Measurements from ENCODE around the gene AATF.

AATF gene

DNA sequence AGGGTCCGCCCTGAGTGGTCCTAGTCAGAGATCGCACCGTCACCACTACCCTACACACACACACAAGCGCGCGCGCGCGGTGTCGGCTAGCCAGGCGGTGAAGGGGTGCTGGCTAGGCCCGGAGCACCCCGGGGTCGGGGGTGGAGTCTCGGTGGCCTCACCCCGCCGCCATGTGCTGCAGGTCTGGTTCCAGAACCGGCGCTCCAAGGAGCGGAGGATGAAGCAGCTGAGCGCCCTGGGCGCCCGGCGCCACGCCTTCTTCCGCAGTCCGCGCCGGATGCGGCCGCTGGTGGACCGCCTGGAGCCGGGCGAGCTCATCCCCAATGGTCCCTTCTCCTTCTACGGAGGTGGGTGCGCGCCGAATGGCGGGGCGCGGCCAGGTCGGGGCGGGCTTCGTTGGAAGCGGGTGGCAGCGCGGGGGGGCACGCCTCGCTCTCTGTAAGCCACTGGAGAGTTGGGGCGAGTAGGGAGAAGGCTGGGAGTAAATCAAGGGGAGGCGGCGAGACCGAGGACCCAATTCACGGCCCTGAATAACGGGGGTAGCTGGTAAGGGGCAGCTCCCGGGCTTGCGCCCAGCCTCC, 6.6 kb upstream of the AATF start:
- DNase-seq, result peak in 1 of 3 donors; percentile 64

DNA sequence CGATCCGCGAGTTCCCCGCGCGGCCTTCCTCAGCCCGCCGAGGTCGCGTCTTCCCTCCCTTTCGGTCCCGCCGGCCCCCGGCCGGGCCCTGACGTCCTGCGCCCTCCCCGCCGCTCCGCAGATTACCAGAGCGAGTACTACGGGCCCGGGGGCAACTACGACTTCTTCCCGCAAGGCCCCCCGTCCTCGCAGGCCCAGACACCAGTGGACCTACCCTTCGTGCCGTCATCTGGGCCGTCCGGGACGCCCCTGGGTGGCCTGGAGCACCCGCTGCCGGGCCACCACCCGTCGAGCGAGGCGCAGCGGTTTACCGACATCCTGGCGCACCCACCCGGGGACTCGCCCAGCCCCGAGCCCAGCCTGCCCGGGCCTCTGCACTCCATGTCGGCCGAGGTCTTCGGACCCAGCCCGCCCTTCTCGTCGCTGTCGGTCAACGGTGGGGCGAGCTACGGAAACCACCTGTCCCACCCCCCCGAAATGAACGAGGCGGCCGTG, 6.1 kb upstream of the AATF start:
- no peak for DNase-seq

DNA sequence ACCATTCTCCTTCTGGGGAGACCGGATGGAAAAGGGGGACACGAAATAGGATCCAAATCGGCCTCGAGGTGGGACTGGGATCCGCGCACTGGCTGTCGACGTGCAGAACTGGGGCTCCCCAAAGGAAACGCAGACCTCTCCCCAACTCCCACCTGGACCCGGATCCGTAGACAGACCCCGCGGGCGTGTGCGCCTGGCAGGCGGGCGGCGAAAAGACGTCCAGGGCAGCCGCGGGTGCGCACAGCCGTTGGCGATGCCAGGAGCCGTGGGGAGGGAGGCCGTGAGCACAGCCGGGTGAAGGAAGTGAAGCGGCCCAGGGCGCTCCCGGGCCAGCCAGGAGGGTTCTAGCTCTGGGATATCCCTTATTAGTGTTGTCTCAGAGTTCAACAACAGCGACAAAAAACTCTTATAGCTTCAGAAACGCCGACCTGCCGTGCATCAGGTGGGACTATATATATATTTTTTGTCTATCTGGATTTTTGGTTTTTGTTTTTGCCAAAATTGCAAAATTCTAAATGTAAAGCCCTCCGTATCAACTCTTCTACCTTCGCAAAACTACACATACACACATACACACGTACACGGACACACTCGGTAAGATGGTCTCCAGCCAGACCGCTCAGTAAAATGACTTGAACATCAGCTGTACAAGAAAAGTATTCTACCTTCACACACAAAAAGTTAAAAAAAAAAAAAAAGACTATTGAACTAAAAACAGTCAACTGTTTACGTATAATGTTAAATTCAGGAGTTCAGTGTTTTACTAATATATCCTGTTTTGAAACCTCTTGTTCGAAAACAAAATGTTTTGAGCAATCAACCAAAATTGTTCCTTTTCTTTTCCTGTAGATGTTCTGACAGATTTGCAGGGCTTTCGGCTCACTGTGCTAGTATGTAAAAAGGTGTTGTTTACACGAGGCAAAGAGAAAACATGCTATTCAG, 5.2 kb upstream of the AATF start:
- peak in 1 of 3 donors; percentile 47 for DNase-seq

DNA sequence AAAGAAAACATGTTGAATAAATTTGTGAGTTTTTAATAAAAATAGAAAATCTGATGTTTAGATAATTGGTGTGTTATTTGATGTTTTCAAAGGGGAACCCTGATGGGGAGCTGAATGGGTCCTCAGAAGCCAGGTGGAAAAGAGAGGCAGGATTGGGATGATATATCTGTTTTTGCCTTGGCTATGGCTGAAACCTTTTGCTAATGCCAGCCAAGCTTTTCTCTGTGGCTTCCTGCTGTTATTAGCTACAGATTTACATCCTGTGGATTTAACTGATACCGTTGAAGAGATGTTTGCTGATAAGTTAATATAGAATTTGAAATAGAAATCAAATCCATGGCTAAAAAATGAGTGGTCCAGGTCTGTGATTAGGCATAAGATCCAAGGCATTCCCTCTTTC, 4.2 kb upstream of the AATF start:
- DNase-seq, result no peak

DNA sequence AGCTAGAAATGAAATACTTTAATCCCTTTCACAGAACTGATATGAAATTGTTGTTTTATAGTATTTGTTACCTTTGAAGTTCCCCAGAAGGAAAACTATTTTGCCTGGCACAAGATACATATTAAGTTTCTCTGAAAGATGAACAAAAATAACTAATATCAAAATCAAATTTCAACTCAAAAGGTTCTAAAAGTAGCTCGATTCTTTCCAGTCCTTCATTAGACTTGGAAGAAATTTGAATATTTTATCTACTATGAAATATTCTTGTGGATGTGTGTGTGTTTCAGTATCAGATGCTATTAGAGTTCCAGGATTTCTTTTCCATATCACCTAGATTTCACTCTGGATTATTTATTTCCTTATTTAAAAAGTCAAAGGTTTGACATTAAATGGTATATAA, 3.6 kb upstream of the AATF start:
- no peak for DNase-seq

DNA sequence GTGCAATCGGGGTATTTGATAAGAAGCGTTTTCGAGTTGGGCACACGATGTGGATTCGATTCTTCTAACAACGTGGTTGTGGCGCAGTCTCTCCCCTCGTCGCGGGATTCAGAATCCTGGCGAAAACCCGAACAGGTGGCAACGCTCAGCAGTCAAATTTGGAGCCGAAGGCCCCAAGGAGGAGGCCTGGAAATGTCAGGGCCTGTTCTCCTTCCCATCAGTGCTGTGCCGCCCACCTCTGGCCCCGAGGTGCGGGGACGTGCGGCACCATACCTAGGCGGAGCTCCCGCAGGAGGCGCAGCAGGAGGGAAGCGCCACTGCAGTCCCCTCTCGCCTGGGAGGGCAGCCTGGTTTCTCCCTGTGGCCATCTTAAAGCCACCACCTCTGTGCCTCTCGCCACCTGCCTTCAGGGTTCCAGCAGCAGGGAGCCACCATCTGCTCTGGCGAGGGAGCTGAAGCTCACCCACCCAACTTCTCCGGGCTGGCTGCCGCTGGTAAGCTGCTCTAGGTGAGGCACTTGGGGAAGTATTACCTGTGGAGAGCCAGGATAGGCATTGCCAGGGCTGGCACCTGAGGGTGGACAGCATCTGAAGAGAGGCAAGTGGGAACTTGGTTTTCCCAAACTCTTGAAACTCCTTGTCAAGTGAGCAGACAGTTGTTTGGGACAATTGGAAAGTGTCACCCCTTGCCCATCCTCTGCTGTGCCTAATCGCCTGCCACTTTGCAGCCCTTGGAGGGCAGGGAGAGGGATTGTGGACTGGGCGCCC, 2.6 kb upstream of the AATF start:
- no peak for DNase-seq

DNA sequence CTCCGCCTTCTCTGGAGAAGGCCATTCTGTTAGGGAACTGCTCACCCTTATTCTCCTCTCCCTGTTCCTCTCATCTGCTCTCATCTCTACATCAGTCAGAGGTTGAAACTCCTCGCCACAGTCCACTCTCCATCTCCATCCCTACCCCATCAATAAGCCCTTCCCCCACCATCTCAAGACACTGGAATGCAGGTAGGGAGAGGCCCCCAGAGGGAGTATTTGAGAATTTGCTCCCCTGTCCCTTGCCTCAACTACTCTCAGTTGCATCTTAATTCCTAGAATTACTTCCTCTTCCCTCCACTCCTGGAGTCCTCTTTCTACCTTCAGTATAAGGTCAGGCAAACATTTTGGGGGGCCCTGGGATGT, 2.0 kb upstream of the AATF start:
- DNase-seq, result no peak

DNA sequence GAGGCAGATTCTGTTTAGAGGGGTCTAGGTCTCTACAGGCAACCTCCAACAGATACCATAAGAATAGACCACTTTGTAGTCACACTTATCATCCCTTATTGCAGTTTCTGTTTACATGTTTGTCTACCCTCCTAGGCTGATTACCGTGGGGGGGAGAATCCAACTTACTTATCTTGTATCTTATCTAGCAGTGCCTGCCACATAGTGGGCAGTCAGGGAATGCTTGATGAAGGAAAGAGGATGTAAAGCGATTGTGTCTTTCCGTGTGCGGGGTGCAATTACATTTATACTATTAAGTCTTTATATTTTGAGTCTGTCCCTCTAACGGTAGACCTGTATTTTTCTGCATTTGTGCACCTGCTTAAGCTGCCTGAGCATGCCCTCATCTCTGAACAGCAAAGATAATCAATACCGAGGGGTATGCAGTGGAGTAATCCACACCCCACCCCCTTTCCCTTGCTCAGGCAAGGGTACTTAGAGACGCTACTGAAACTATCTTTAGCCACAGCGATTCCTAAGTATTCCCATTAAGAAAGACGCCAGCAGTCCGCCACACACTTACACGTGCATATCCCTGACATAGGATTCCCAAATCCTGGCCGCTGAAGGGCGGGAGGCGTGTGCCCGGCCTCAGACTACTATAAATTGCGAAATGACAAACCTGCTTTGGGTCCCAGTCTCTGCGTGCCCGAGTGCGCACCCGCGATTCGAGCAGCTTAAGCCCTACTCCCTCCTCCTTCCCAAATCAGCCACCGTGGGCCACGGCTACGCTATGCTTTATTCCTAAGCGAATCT, 635 bp upstream of the AATF start:
- DNase-seq, result no peak

DNA sequence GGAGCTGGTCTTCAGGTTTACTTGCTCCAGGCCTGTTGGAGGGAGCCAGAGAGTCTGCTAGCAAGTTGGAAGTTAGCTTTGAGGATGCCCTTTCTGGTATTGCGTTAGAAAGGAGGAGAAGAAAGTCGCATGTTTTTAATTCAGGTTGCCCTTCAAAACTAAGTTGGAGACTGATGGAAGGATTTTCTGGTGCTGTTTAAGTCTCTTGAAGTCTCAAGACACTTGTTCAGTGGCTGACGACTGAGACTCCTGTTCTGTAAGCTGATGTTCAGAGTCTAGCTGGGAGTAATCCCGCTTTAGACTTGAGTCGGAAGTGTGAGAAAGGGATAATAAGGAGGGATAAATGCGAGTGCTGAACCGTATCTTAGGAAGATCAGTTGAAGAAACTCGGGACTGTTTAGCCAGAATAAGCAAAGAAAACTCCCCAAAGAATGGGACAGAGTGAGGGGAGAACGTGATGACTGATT, 740 bp downstream of the AATF start:
- DNase-seq, result no peak

DNA sequence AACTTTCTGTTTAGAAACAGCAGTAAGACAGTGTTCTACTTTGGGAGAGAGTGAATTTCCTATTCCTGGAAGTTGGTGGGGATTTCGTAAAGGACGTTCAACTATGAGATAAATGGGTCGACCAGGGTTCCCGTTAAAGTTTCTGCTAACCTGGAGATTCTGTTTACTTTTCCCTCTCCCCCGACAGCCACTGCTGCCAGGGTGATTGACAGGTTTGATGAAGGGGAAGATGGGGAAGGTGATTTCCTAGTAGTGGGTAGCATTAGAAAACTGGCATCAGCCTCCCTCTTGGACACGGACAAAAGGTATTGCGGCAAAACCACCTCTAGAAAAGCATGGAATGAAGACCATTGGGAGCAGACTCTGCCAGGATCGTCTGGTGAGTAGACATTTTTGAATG, 1.3 kb downstream of the AATF start:
- peak in 1 of 3 donors; percentile 34 for DNase-seq

DNA sequence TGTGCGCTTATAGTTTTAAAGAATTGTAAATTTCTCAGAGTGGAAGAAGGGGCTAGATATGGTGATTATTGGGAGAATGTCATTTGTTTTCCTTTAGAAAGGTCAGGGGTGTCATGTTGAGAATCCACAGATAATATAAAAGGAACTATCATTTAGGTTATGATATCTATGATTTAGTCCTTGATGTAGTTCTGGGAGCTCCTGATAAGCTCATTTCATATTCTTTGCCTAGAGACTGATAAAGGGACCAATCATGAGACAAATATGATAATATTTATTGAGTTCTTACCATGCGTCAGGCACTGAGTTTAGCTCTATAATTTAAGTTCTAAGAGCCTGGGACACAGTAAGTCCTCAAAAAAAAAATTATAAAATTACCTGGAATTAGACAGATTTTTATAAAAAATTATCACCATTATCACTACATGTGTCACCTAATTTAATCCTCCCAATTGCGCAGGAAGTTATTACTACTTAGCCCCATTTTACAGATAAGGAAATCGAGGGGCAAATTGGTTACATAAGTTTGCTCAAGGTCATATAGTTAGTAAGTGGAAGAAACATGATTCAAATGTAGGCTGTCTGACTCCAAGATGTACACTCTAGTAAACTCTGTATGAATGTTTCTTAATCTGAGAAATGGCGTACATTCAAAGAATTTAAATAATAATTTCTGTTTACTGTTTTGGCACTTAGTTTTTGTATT, 2.5 kb downstream of the AATF start:
- DNase-seq, result no peak

DNA sequence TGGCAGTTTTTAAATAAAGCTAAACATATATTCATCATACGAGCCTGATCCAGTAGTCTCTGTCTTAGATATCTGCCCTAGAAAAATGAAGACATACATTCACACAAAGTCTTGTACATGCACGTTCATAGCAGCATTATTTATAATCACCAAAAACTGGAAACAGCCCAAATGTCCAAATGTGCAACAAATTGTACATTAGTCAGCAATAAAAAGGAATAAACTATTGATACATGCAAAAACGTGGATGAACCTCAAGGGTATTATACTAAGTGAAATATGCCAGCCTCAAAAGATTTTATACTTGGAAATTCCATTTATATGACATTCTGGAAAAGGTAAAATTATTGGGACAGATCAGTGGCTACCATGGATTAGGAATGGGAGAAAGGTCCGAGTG, 22.8 kb downstream of the AATF start:
- no peak for DNase-seq

DNA sequence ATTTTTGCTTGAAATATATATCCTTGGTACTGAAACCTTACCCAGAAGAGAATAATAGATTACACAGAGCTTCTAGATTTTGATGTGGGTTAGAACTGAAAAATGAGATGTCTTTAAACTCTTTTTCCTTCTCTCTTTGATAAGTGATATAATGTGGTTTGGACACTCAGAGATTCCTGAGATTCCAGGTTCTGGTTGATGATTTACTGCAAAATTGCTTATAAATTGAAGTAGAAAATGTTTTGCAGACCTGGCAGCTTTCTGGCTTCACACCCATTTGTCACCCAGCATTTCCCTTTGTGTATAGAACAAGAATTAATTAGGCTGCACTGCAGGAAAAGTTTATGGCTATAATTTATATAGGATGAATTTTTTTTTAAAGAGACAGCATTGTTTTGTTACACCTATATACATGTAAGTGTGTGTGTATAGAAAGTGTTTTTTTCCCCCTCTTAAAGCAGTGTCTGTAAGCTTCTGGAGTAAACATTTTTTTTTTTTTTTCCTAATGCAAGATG, 23.5 kb downstream of the AATF start:
- no peak for DNase-seq

DNA sequence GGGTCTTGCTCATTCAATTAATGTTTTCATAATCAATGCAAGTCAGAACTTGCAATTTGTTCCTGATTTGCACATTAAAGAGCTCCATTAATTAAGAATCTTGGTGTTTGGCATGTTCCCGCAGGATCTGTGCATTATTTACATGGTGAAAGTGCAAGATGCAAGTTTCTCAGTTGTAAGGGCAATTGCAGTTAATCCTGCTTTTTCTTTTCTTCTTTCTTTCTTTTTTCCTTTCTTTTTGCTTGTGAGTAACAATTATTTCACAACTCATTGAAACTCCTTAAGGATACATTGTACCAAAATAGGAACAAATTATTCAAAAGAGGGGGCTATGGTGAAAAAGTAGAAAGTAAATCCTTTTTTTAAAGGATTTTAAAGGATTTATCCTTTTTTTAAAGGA, 24.2 kb downstream of the AATF start:
- DNase-seq, result no peak

DNA sequence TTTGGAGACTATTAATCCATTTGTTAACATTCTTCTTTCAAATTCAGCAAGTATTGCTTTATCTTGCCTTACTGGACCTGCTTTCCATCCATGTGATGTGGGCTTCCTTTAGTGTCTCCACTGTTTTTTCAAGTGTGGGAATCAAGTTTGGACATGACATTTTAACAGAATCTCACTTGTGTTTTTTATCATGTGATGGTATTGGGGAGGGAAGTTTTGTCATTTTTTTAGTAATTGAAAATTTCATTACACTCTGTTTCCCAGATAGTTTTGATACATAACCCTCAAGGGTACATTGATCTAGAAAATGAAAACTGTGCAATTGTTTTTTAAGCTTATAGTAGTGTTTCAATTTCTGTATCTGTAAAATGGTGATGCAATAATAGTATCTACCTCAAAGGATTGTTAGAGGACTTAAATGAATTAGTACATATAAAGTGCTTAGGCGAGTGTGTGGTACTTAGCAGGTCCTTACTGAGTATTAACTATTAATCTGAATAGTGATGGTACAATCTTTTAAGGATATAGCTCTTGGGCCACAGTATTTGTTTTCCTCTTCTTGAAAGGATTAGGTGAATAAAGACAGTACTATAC, 27.3 kb downstream of the AATF start:
- DNase-seq, result no peak

DNA sequence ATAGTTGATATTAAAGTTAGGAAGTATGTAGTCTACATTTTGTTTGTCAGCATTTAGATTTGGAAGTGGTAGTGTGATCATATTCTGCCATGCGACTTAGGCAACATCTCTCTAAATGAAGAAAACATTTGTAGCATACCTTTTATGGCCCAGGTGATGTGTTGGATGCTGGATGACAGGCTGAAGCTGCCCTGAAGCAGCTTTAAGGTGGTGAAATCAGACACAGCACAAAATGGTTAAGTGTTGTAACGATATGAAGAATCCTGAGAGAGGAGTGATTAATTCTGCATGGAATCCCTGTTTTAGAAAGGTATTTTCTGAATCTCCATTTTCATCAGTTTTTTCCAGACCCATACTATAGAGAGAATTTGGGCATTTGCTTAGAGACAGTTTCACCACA, 28.3 kb downstream of the AATF start:
- DNase-seq, result no peak

DNA sequence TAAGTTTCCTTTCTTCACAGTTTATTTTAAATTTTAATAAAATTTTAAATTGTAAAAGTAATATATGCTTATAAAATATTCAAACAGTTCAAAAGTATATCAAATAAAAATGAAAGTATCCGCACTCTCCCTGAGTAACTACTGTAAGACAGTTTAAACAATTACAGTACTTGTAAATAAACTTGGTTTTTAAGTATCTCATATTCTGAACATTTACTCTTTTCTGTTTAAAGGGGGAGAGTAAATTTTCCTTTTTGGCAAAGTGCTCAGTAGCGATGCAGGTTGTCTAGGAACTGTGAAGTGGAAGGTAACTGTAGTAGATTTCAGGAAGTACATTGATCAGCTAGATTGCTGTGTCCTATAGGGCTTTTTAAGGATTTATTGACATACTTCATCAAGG, 28.8 kb downstream of the AATF start:
- DNase-seq, result no peak

DNA sequence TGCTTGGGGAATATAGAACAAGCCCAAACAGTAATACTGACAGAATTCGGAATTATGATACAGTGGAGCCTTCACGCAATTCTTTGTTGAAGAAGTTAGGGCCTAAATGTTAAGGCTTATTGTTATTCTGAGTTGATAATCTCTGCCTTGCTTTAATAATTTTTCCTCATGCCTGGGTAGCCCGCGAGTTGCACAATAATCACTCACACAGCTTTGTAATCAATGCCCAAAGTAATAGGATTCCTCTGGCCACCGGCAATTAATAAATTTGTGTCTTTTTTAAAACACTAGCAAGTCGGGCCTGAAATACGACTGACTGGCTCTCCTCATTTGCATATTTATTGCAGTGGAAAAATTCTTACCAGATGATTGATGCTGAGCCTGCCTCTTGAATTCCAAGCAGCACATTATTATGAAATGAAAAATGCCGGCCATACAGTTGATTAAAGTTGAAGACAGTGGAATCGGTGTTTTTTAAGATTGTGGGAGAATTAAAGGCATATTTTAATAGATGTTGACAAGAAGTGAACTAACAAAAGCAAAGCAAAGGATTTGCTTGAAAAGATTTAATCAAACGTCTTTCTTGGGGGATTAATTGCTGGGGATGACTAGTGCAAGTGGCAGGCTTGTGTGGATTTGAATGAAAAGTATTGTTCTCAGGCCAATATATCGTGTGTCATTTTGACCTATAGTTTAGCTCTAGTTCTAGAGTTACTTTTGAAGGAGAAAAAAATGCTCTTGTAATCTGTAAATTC, 30.2 kb downstream of the AATF start:
- DNase-seq, result no peak

DNA sequence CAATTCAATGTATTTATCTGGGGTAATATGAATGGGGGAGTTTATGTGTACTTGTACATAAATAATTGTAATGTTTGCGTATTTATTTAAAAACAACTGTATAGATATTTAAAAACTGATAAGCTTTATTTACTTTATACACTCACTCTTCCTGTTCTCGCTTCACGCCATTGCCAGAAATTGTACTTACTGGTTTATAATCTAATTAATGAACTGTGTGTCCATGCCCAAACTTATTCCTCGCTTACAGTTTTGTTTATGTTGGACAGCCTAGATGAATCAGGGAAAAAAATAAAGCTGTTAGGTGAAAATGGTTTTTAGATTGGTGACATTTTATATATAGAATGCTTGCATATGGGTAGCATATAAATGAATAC, 30.8 kb downstream of the AATF start:
- no peak for DNase-seq

DNA sequence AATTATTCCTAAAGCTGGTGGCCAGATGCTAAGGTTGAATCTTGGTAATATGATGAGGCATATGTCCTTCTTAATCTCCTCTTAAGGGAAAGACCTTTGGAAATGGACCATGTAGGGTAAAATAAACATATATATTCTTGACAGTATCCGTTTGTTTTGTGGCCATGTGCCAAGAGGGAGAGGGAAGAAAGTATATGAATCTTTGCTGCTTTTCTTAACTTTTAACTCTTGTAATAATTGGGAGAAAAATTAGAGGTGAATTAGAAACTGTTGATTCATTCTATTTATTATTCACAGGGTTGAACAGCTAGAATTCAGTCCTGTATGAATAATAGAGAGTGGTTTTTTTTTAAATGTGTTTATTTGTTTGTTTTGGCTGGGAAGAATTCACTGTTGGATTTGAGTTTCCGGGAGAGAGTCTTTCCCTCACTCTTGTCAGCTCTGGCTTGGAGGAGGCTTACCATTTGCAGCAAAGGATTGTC, 31.6 kb downstream of the AATF start:
- no peak for DNase-seq

DNA sequence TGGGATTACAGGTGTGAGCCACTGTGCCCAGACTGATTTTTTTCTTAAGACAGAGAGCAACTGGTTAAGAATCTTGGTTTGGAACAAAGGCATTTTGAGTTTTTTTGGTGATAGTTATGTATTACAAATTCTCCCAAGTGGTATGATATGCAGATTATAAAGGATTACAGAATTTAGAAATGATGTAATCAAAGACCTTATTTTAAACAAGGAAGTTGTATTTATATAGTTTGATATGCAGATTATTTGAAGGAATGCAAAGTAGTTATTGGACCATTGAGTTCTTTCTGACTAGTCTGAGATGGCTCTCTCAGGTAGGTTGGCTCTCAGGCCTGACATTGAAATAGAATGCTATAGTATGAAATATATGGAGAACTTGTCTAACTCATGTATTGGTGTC, 34.9 kb downstream of the AATF start:
- no peak for DNase-seq
